Measurements from ENCODE around the gene IL1R2.

The IL1R2 gene

GRCh38 chr2:101991721-101992145 is at the start of gene IL1R2:
Gene IL1R2, plus strand, starts transcription at chr2:101991960. Its CDS starts 16,616 bp downstream, at chr2:102008576.
- Mint-ChIP-seq H3K27me3 (peaks cover 15% of the 10 kb centered on the region), H3K27ac (no peak within 1 kb of the TSS), H3K9me3 (no peaks in the 10 kb centered on the region), H3K4me3 (no peak within 1 kb of the TSS), H3K36me3 (no peaks in the 10 kb centered on the region), H3K4me1 (peaks cover 31% of the 10 kb centered on the region)
- peak; percentile 51 for ATAC-seq

GRCh38 chr2:101942851-101943250 is 48.9 kb upstream of the IL1R2 start:
- no peaks in the 10 kb centered on the region for H3K4me1 Mint-ChIP-seq
- peaks cover 2% of the 10 kb centered on the region for H3K36me3 Mint-ChIP-seq
- peaks cover 10% of the 10 kb centered on the region for H3K9me3 Mint-ChIP-seq
- no peak overlapping the region for H3K4me3 Mint-ChIP-seq
- H3K27me3 Mint-ChIP-seq, result no peaks in the 10 kb centered on the region
- no peak for ATAC-seq
- H3K27ac Mint-ChIP-seq, result no peak overlapping the region

GRCh38 chr2:101946372-101947039 is 45.3 kb upstream of the IL1R2 start:
- Mint-ChIP-seq H3K27ac (no peak overlapping the region), H3K4me1 (no peaks in the 10 kb centered on the region), H3K9me3 (peaks cover 7% of the 10 kb centered on the region), H3K36me3 (peaks cover 6% of the 10 kb centered on the region), H3K4me3 (no peak overlapping the region), H3K27me3 (no peaks in the 10 kb centered on the region)
- ATAC-seq, result no peak

- Mint-ChIP-seq H3K36me3 (peaks cover 6% of the 10 kb centered on the region), H3K9me3 (peaks cover 7% of the 10 kb centered on the region)
These were observed 44.4 kb upstream of the IL1R2 start for GRCh38 chr2:101947374-101947773.

GRCh38 chr2:101948625-101949155 is 43.1 kb upstream of the IL1R2 start:
- ATAC-seq, result no peak
- no peaks in the 10 kb centered on the region for H3K27me3 Mint-ChIP-seq
- H3K36me3 Mint-ChIP-seq, result peaks cover 6% of the 10 kb centered on the region
- no peak overlapping the region for H3K4me3 Mint-ChIP-seq
- H3K9me3 Mint-ChIP-seq, result peaks cover 7% of the 10 kb centered on the region
- H3K4me1 Mint-ChIP-seq, result no peaks in the 10 kb centered on the region
- no peak overlapping the region for H3K27ac Mint-ChIP-seq

More at GRCh38 chr2:101947374-101947773, 44.4 kb upstream of the IL1R2 start:
- no peak overlapping the region for H3K4me3 Mint-ChIP-seq
- H3K27me3 Mint-ChIP-seq, result no peaks in the 10 kb centered on the region
- no peaks in the 10 kb centered on the region for H3K4me1 Mint-ChIP-seq
- no peak overlapping the region for H3K27ac Mint-ChIP-seq
- ATAC-seq, result no peak

GRCh38 chr2:101949304-101949703 is 42.5 kb upstream of the IL1R2 start:
- H3K36me3 Mint-ChIP-seq, result peaks cover 6% of the 10 kb centered on the region
- no peak for ATAC-seq

GRCh38 chr2:101951296-101951695 is 40.5 kb upstream of the IL1R2 start:
- no peak overlapping the region for H3K27ac Mint-ChIP-seq
- H3K36me3 Mint-ChIP-seq, result peaks cover 6% of the 10 kb centered on the region

More at GRCh38 chr2:101949304-101949703, 42.5 kb upstream of the IL1R2 start:
- no peaks in the 10 kb centered on the region for H3K4me1 Mint-ChIP-seq
- no peaks in the 10 kb centered on the region for H3K27me3 Mint-ChIP-seq
- peaks cover 7% of the 10 kb centered on the region for H3K9me3 Mint-ChIP-seq
- no peak overlapping the region for H3K4me3 Mint-ChIP-seq
- no peak overlapping the region for H3K27ac Mint-ChIP-seq

GRCh38 chr2:101952551-101952950 is 39.2 kb upstream of the IL1R2 start:
- ATAC-seq, result no peak

More at GRCh38 chr2:101951296-101951695, 40.5 kb upstream of the IL1R2 start:
- Mint-ChIP-seq H3K4me3 (no peak overlapping the region), H3K4me1 (peaks cover 10% of the 10 kb centered on the region), H3K9me3 (peaks cover 7% of the 10 kb centered on the region), H3K27me3 (no peaks in the 10 kb centered on the region)
- ATAC-seq, result no peak

GRCh38 chr2:101956465-101957438 is 35.0 kb upstream of the IL1R2 start:
- Mint-ChIP-seq H3K9me3 (peaks cover 4% of the 10 kb centered on the region), H3K4me3 (no peak overlapping the region), H3K36me3 (peaks cover 6% of the 10 kb centered on the region), H3K4me1 (peaks cover 16% of the 10 kb centered on the region), H3K27ac (no peak overlapping the region), H3K27me3 (no peaks in the 10 kb centered on the region)
- ATAC-seq, result no peak

More at GRCh38 chr2:101952551-101952950, 39.2 kb upstream of the IL1R2 start:
- peaks cover 7% of the 10 kb centered on the region for H3K9me3 Mint-ChIP-seq
- H3K27ac Mint-ChIP-seq, result no peak overlapping the region
- peaks cover 10% of the 10 kb centered on the region for H3K4me1 Mint-ChIP-seq
- H3K4me3 Mint-ChIP-seq, result no peak overlapping the region
- peaks cover 6% of the 10 kb centered on the region for H3K36me3 Mint-ChIP-seq
- H3K27me3 Mint-ChIP-seq, result no peaks in the 10 kb centered on the region

- ATAC-seq, result no peak
These were observed 33.7 kb upstream of the IL1R2 start for GRCh38 chr2:101958061-101958460.

GRCh38 chr2:101960819-101961337 is 30.9 kb upstream of the IL1R2 start:
- H3K27ac Mint-ChIP-seq, result no peak overlapping the region
- peaks cover 6% of the 10 kb centered on the region for H3K36me3 Mint-ChIP-seq
- no peak for ATAC-seq
- no peak overlapping the region for H3K4me3 Mint-ChIP-seq
- peaks cover 4% of the 10 kb centered on the region for H3K9me3 Mint-ChIP-seq
- no peaks in the 10 kb centered on the region for H3K27me3 Mint-ChIP-seq
- peaks cover 7% of the 10 kb centered on the region for H3K4me1 Mint-ChIP-seq

More at GRCh38 chr2:101958061-101958460, 33.7 kb upstream of the IL1R2 start:
- no peak overlapping the region for H3K27ac Mint-ChIP-seq
- H3K4me3 Mint-ChIP-seq, result no peak overlapping the region
- H3K27me3 Mint-ChIP-seq, result no peaks in the 10 kb centered on the region
- peaks cover 4% of the 10 kb centered on the region for H3K9me3 Mint-ChIP-seq
- peaks cover 6% of the 10 kb centered on the region for H3K36me3 Mint-ChIP-seq
- H3K4me1 Mint-ChIP-seq, result peaks cover 16% of the 10 kb centered on the region

GRCh38 chr2:101961338-101962191 is 30.2 kb upstream of the IL1R2 start:
- no peak overlapping the region for H3K4me3 Mint-ChIP-seq
- ATAC-seq, result no peak
- peaks cover 7% of the 10 kb centered on the region for H3K4me1 Mint-ChIP-seq
- peaks cover 6% of the 10 kb centered on the region for H3K36me3 Mint-ChIP-seq
- no peak overlapping the region for H3K27ac Mint-ChIP-seq
- no peaks in the 10 kb centered on the region for H3K27me3 Mint-ChIP-seq
- peaks cover 4% of the 10 kb centered on the region for H3K9me3 Mint-ChIP-seq

GRCh38 chr2:101962309-101962708 is 29.5 kb upstream of the IL1R2 start:
- Mint-ChIP-seq H3K36me3 (peaks cover 6% of the 10 kb centered on the region), H3K9me3 (peaks cover 4% of the 10 kb centered on the region), H3K4me1 (peaks cover 7% of the 10 kb centered on the region), H3K4me3 (no peak overlapping the region), H3K27ac (no peak overlapping the region), H3K27me3 (no peaks in the 10 kb centered on the region)
- ATAC-seq, result peak; percentile 31

- Mint-ChIP-seq H3K36me3 (peaks cover 1% of the 10 kb centered on the region), H3K9me3 (no peaks in the 10 kb centered on the region), H3K27ac (no peak overlapping the region), H3K27me3 (no peaks in the 10 kb centered on the region), H3K4me3 (no peak overlapping the region), H3K4me1 (peaks cover 2% of the 10 kb centered on the region)
- ATAC-seq, result no peak
These were observed 28.6 kb upstream of the IL1R2 start for GRCh38 chr2:101963198-101963597.

Measured in stimulated activated memory B cell treated with anti-CD40 and anti-IgM and Interleukin-4, amounts not matched to agents 10 μg/mL and 1 μg/mL and 100 μg/mL, for 72 hours (primary cell).